Measurements from ENCODE around the gene HPSE2. TPM values are rescaled to one million over a fixed set of nuclear protein-coding genes. Genes with fewer than 3 reads are reported as not detected.

Gene HPSE2
- total RNA-seq, 1 donor from 2014 or later: not detected

DNA sequence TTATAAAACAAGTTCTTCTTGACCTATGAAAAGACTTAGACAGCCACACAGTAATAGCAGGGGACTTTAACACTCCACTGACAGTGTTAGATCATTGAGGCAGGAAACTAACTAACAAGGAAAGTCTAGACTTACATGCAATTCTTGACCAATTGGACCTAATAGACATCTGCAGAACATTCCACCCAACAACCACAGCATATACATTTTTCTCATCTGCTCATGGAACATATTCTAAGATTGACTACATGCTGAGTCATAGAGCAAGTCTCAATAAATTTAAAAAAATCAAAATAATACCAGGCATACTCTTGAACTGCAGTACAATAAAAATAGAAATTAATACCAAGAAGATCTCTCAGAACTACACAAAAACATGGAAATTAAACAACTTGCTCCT, 569.4 kb downstream of the HPSE2 start:
- Histone ChIP-seq H3K27me3 (no peaks in the 10 kb centered on the region), H3K36me3 (no peaks in the 10 kb centered on the region), H3K4me3 (no peak overlapping the region), H3K27ac (no peak overlapping the region), H3K9me3 (peaks cover 0 to 16% of the 10 kb centered on the region in 2 donors), H3K4me1 (no peaks in the 10 kb centered on the region)
- TF ChIP-seq, protein P1, sequence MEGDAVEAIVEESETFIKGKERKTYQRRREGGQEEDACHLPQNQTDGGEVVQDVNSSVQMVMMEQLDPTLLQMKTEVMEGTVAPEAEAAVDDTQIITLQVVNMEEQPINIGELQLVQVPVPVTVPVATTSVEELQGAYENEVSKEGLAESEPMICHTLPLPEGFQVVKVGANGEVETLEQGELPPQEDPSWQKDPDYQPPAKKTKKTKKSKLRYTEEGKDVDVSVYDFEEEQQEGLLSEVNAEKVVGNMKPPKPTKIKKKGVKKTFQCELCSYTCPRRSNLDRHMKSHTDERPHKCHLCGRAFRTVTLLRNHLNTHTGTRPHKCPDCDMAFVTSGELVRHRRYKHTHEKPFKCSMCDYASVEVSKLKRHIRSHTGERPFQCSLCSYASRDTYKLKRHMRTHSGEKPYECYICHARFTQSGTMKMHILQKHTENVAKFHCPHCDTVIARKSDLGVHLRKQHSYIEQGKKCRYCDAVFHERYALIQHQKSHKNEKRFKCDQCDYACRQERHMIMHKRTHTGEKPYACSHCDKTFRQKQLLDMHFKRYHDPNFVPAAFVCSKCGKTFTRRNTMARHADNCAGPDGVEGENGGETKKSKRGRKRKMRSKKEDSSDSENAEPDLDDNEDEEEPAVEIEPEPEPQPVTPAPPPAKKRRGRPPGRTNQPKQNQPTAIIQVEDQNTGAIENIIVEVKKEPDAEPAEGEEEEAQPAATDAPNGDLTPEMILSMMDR (IDR thresholded peaks at IDR 0.05): no peak
- no peak for DNase-seq (ENCODE audit: low spot score in 2 of 2)
- intact Hi-C loops (cut with DNase I): no loop called here

DNA sequence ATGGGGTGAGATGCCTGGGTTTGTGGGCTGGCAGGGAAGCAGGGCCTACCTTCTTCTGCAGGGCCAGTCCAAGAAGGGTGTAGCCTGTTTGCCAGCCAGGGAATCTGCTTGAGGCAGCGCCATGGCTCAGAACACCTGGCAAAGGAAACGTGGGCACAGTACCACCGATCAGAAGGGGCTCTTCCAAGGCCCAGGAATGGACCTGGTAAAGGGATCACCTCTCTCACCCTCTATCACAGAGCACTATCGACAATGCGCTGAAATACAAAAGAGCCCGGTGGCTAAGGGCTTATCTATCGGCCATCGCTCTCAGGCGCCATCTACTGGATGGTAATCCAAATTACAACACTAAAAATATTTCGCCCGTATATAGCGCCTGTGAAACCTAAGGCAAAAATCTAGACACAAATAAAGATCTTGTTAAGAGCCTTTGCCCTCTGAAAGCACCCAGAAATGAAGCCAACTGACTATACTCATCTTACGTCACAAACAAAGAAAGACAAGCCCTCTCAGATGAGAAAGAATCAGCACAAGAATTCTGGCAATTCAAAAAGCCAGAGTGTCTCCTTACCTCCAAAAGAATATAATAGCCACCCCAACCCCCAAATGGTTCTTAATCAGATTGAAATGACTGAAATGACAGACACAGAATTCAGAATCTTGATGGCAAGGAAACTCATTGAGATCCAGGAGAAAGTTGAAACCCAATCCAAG, 571.2 kb downstream of the HPSE2 start:
- Histone ChIP-seq H3K36me3 (no peaks in the 10 kb centered on the region), H3K4me1 (no peaks in the 10 kb centered on the region), H3K27ac (no peak overlapping the region), H3K9me3 (peaks cover 0 to 16% of the 10 kb centered on the region in 2 donors), H3K4me3 (no peak overlapping the region), H3K27me3 (no peaks in the 10 kb centered on the region)
- TF ChIP-seq, protein P1 (IDR thresholded peaks at IDR 0.05): peak in 2 of 3 experiments; percentile 12 to 36
- DNase-seq (ENCODE audit: low spot score in 2 of 2): no peak
- intact Hi-C loops (cut with DNase I): no loop called here

DNA sequence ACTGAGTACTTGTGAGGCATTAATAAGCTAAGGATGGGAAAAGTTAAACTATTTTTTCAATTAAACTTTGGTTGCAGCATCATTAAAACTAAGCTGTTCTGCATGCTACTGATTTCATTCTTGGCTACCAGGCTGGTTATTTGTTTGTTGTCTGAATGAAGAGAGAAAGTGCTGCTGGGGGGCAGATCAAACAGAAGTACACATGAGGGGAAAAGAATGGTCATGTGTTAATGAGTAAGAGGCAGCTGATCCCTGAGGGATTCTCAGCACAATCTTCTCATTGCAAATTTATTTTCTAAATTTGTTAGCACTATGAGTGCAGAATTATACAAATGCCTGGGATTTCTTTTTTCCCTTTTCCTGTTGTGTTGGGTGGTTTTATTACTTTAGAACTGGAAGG, 575.7 kb downstream of the HPSE2 start:
- no peaks in the 10 kb centered on the region for H3K36me3 ChIP-seq
- intact Hi-C loops (cut with DNase I): no loop called here
- H3K27ac ChIP-seq: no peak overlapping the region
- TF ChIP-seq, protein P1 (IDR thresholded peaks at IDR 0.05): no peak
- DNase-seq (ENCODE audit: low spot score in 2 of 2): no peak
- H3K4me1 ChIP-seq: no peaks in the 10 kb centered on the region
- no peaks in the 10 kb centered on the region for H3K27me3 ChIP-seq
- peaks cover 0 to 6% of the 10 kb centered on the region in 2 donors for H3K9me3 ChIP-seq
- H3K4me3 ChIP-seq: no peak overlapping the region

DNA sequence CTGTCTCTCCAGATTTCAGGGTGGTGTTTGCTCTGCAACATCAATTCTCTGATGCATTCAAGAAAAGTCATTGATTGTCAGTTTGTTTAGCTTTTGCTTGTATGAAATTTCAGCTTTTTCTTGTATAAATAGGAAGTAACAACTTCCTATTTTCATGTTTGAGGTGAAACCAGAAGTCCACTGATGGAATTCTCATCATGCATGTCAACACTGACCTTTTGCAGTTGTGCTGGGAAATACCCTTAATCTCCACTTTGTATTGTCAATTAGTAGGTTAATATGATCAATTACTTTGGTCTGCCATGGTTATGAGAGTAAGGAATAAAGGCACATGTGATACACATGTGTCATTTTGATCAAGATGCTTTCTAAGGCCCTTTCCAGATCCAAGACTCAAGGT, 580.2 kb downstream of the HPSE2 start:
- intact Hi-C loops (cut with DNase I): no loop called here
- no peaks in the 10 kb centered on the region for H3K36me3 ChIP-seq
- TF ChIP-seq, protein P1 (IDR thresholded peaks at IDR 0.05): no peak

DNA sequence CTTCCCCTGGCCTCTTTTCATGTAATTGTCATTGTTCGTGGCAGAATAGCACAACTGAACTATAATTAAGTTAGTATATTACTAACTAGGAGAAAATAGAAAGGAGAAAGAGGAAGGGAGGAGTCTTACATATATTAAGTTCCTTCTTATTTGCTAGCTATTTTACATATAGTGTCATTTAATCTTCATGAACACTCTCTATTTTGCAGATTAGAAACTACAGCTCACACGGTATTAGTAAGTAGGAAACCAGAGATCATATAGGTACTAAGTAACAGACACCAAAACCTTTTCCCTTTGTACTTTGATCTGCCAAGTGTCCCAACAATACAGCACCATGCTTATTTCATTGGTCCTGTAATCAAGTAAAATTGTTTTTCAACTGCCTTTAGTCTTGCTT, 586.5 kb downstream of the HPSE2 start:
- TF ChIP-seq, protein P1 (IDR thresholded peaks at IDR 0.05): no peak
- no peaks in the 10 kb centered on the region for H3K9me3 ChIP-seq
- no peaks in the 10 kb centered on the region for H3K36me3 ChIP-seq
- no peak overlapping the region for H3K4me3 ChIP-seq
- no peak overlapping the region for H3K27ac ChIP-seq
- intact Hi-C loops (cut with DNase I): no loop called here
- no peaks in the 10 kb centered on the region for H3K4me1 ChIP-seq
- DNase-seq (ENCODE audit: low spot score in 2 of 2): no peak
- no peaks in the 10 kb centered on the region for H3K27me3 ChIP-seq

More for the DNA sequence above, 580.2 kb downstream of the HPSE2 start:
- Histone ChIP-seq H3K27ac (no peak overlapping the region), H3K9me3 (no peaks in the 10 kb centered on the region), H3K27me3 (no peaks in the 10 kb centered on the region), H3K4me1 (no peaks in the 10 kb centered on the region), H3K4me3 (no peak overlapping the region)
- DNase-seq (ENCODE audit: low spot score in 2 of 2): no peak
